NOMO-1 treated with dmso at 0.1 percent for 144 hours (cell line): ENCODE data around the gene RAPGEF2.

Source experiments
- DNase-seq: peaks from one replicate; lab custom pipeline; 2025; ENCODE audit not compliant: unreplicated experiment; lab: John Stamatoyannopoulos, UW

Gene RAPGEF2

GRCh38 chr4:159272273-159273140 is 169.6 kb downstream of the RAPGEF2 start:
- no peak for DNase-seq

- DNase-seq: no peak
Observed at GRCh38 chr4:159273141-159273438, 170.2 kb downstream of the RAPGEF2 start.

GRCh38 chr4:159273841-159274240 is 171.0 kb downstream of the RAPGEF2 start:
- DNase-seq: no peak

- peak; percentile 61 for DNase-seq
Observed at GRCh38 chr4:159278399-159278798, 175.5 kb downstream of the RAPGEF2 start.

- no peak for DNase-seq
Observed at GRCh38 chr4:159279084-159279483, 176.2 kb downstream of the RAPGEF2 start.

- no peak for DNase-seq
Observed at GRCh38 chr4:159280442-159281172, 177.7 kb downstream of the RAPGEF2 start.

- no peak for DNase-seq
Observed at GRCh38 chr4:159281771-159282170, 178.9 kb downstream of the RAPGEF2 start.

GRCh38 chr4:159282329-159282728 is 179.4 kb downstream of the RAPGEF2 start:
- no peak for DNase-seq

GRCh38 chr4:159282944-159283343 is 180.1 kb downstream of the RAPGEF2 start:
- no peak for DNase-seq

- no peak for DNase-seq
Observed at GRCh38 chr4:159283696-159284095, 180.8 kb downstream of the RAPGEF2 start.

GRCh38 chr4:159284113-159284512 is 181.2 kb downstream of the RAPGEF2 start:
- no peak for DNase-seq

GRCh38 chr4:159284733-159285132 is 181.9 kb downstream of the RAPGEF2 start:
- no peak for DNase-seq

- no peak for DNase-seq
Observed at GRCh38 chr4:159287767-159288166, 184.9 kb downstream of the RAPGEF2 start.

- no peak for DNase-seq
Observed at GRCh38 chr4:159289682-159290081, 186.8 kb downstream of the RAPGEF2 start.

GRCh38 chr4:159290321-159291030 is 187.6 kb downstream of the RAPGEF2 start:
- DNase-seq: no peak

- DNase-seq: no peak
Observed at GRCh38 chr4:159291176-159291575, 188.3 kb downstream of the RAPGEF2 start.

- DNase-seq: no peak
Observed at GRCh38 chr4:159292137-159292896, 189.4 kb downstream of the RAPGEF2 start.

- peak; percentile 21 for DNase-seq
Observed at GRCh38 chr4:159293811-159294515, 191.1 kb downstream of the RAPGEF2 start.

- DNase-seq: no peak
Observed at GRCh38 chr4:159296061-159296460, 193.2 kb downstream of the RAPGEF2 start.

GRCh38 chr4:159297091-159297490 is 194.2 kb downstream of the RAPGEF2 start:
- DNase-seq: no peak
